22Rv1 (cell line): Measurements from ENCODE around the gene SPIRE1.
A peak's percentile ranks its signal among the peaks of the same experiment; 100 is the strongest.

Experiments used
- H3K27ac ChIP-seq: fragments of 450-650 bp; 2 replicates; pipeline ENCODE4 v1.5.1; 2017
- ZFX ChIP-seq: fragments of 450-650 bp; IDR thresholded peaks from 2 replicates; pipeline ENCODE4 v1.6.1; 2017; ENCODE audit warnings: antibody characterized with exemption, borderline replicate concordance
- TF ChIP-seq, protein P1 (sequence below): fragments of 450-650 bp; IDR thresholded peaks from 2 replicates; pipeline ENCODE4 v1.5.1; 2017; ENCODE audit warnings: mild to moderate bottlenecking

Gene SPIRE1

DNA sequence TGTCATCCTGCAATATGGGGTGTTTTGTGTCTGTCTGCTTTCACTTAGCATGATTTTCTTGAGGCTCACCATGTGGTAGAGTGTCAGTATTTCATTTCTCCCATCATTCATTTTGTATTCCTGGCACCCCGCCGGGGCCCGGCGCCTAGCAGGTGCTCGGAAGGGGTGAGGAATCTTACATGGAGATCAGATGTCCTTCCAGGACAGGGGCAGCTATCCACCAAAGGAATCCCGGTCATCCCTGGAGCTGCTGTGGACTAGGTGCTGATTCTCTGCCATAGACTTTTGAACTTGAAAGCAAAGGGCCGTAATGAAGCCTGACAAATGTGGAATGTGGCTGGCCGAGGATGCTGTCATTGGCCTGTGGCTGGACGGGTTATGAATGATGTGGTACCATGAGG is 247.8 kb downstream of the SPIRE1 start:
- H3K27ac ChIP-seq: no peak overlapping the region
- no peak for TF ChIP-seq ZFX
- TF ChIP-seq, protein P1, sequence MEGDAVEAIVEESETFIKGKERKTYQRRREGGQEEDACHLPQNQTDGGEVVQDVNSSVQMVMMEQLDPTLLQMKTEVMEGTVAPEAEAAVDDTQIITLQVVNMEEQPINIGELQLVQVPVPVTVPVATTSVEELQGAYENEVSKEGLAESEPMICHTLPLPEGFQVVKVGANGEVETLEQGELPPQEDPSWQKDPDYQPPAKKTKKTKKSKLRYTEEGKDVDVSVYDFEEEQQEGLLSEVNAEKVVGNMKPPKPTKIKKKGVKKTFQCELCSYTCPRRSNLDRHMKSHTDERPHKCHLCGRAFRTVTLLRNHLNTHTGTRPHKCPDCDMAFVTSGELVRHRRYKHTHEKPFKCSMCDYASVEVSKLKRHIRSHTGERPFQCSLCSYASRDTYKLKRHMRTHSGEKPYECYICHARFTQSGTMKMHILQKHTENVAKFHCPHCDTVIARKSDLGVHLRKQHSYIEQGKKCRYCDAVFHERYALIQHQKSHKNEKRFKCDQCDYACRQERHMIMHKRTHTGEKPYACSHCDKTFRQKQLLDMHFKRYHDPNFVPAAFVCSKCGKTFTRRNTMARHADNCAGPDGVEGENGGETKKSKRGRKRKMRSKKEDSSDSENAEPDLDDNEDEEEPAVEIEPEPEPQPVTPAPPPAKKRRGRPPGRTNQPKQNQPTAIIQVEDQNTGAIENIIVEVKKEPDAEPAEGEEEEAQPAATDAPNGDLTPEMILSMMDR: no peak

DNA sequence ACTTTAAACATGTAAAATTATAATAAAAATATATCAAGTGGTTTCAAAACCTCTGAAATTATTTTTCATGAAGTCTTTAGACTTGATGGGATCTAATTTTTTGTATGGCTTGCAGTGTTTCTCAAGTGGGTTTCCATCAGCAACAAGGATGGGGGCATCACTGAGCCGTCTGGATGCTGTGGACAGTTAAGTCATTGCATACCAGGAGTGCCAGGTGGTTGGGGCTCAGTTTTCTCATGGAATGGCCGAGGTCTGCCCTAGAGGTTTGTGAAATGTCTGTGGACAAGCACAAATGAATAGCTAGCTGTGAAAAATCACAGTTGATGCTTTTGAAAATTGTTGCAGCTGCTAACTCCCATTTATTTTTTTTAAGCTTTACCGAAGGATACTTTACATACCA is 248.4 kb downstream of the SPIRE1 start:
- TF ChIP-seq, protein P1: no peak
- no peak for TF ChIP-seq ZFX
- H3K27ac ChIP-seq: no peak overlapping the region

DNA sequence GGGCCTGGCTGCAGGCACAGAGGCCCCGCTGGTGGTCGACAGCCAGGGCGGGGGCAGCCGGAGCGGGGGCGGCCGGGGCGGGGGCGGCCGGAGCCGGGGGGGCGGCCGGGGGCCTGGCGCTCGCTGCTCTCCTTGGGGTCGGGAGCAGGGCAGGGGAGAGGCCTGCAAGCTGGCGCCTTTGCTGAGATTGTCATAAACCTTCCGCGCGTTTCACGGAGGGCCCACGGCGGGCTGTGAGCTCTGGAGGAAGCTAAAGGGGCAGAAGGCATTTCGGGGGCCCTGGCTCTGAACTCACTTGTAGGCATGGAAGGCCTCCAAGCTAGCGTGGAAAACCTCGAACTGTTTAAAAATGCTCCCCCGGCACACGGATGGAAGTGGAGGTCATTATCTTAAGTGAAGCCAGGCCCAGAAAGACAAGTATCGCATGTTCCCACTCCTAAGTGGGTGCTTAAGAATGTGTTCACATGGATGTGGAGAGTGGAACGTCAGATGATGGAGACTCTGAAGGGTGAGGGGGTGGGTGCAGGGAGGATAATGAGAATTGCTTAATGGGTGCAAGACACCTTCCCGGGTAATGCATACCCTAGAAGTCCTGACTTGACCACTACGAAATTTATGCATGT is 249.5 kb downstream of the SPIRE1 start:
- TF ChIP-seq, protein P1: no peak
- TF ChIP-seq ZFX: no peak
- peak overlapping the region; percentile 72 for H3K27ac ChIP-seq

DNA sequence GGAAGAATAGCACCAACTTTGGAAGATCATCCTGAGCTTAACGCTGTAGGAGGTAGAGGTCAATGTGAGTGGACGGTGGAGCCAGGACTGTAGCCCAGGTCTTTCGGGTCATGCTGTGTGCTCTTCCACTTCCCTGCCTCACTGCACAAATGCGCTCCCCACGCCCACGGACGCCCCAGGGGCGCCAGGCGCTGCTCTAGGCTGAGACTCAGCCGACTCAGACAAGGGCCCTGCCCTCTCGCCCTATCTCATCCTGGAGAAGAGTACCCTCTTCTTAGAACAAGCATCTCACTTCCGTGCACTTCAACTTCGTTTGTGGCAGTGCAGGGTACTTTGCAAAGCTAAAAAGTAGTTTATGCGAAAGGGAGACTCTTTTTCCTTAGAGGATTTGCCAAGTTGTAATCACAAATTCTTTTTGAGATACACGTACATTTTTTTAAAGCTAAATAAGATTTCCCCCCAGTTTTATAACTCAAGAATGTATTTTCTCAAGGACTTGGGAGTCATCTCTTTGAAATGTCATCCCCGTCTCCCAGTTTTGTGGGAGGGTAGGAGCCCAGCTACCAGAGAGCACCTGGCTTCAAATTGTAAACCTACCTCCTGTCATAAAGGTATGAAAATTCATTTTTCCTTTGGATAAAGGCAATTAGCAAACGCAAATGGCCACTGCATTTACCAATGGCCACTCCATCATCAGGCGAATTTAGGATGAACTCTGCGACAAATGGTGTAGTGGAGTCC is 251.4 kb downstream of the SPIRE1 start:
- TF ChIP-seq, protein P1: no peak
- TF ChIP-seq ZFX: no peak
- H3K27ac ChIP-seq: no peak overlapping the region

DNA sequence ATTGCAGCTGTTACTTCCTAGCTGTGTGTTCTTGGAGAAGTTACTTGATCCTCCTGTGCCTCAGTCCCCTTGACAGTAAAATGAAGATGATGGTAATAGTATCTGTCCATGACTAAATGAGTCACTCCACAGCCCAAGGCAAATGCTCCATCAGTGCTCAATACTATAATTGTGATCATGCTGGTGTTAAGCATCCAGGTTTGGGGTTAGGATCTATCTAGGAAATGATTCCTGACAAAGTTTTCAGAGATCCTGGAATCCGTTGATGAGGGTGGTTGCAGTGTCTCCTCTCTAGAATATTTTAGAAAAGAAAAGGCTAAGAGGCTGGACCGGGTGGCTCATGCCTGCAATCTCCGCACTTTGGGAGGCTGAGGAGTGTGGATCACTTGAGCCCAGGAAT is 252.8 kb downstream of the SPIRE1 start:
- H3K27ac ChIP-seq: no peak overlapping the region
- no peak for TF ChIP-seq ZFX
- TF ChIP-seq, protein P1: no peak

DNA sequence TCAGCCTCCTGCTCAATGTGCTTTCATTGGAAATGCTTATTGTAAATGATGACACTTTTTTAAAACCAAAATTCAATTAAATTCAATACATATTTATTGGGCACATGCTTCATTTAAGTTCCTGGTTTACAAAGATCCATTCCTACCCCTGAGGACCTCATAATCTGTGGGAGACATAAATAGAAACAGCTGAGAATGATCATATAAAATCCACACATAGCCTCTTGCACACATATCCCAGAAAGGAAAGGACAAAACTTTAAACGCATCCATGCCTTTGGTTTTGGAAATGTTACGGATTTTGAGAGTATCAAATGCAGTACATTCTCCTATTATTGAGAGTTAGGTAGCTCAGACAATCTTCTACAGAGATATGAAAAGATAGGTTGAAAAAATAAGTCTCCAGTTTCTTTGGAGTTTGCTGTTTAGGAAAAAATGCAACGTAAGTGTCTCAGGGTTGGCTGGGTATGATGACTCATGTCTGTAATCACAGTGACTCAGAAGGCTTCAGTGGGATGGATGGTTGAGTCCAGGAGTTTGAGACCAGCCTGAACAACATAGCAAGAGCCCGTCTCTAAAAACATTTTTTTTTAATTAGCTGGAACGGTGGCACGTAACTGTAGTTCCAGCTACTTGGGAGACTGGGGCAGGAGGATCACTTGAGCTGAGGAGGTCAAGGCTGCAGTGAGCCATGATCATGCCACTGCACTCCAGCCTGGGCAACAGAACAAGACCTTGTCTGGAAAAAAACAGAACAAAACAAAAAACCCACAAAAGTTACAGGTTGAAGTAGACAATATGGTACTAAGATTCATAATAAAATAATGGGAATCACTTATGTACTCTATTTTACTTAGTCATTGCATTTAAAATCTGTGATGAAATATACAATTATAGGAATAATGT is 254.1 kb downstream of the SPIRE1 start:
- H3K27ac ChIP-seq: no peak overlapping the region
- no peak for TF ChIP-seq ZFX
- TF ChIP-seq, protein P1: no peak
